OCI-LY1 (cell line): ENCODE data around the gene RAD51B.

Experiments
- H2AFZ ChIP-seq: fragments of 200-600 bp; sonication (generic), shearing (Covaris generic); 2 replicates; pipeline ENCODE4 v1.6.0; 2014; ENCODE audit warnings: antibody characterized with exemption, mild to moderate bottlenecking, low read length
- H3F3A ChIP-seq: fragments of 200-600 bp; sonication (generic), shearing (Covaris generic); 2 replicates; pipeline ENCODE4 v1.6.0; 2014; ENCODE audit warnings: mild to moderate bottlenecking, antibody characterized with exemption, low read length, moderate library complexity; ENCODE audit not compliant: insufficient read depth
- H3K27ac ChIP-seq: fragments of 200-600 bp; sonication (generic); 2 replicates; pipeline ENCODE4 v1.5.1; 2014; ENCODE audit warnings: low read length, mixed run types, mild to moderate bottlenecking, low read depth; ENCODE audit not compliant: poor library complexity, severe bottlenecking
- H3K27me3 ChIP-seq: fragments of 200-600 bp; sonication (generic); 2 replicates; pipeline ENCODE4 v1.6.0; 2014; ENCODE audit warnings: antibody characterized with exemption, mild to moderate bottlenecking, low read length, moderate library complexity; ENCODE audit not compliant: insufficient read depth
- H3K36me3 ChIP-seq: fragments of 200-600 bp; sonication (generic); 2 replicates; pipeline ENCODE4 v1.6.1; 2014; ENCODE audit warnings: mild to moderate bottlenecking, antibody characterized with exemption, low read length, moderate library complexity, mixed read lengths; ENCODE audit not compliant: insufficient read depth
- H3K4me1 ChIP-seq: fragments of 200-600 bp; sonication (generic); 2 replicates; pipeline ENCODE4 v1.5.1; 2014; ENCODE audit warnings: mild to moderate bottlenecking, low read length, moderate library complexity; ENCODE audit not compliant: insufficient read depth, severe bottlenecking
- H3K4me2 ChIP-seq: fragments of 200-600 bp; sonication (generic), shearing (Covaris generic); 2 replicates; pipeline ENCODE4 v1.6.1; 2014; ENCODE audit warnings: low read length
- H3K4me3 ChIP-seq: fragments of 200-600 bp; sonication (generic); 2 replicates; pipeline ENCODE4 v1.5.1; 2014; ENCODE audit warnings: low read length, low read depth, mild to moderate bottlenecking, mixed read lengths; ENCODE audit not compliant: poor library complexity, severe bottlenecking
- H3K79me2 ChIP-seq: fragments of 200-600 bp; shearing (Covaris generic); 2 replicates; pipeline ENCODE4 v1.6.1; 2016; ENCODE audit warnings: mixed run types, low read length, mixed read lengths; ENCODE audit not compliant: insufficient read depth
- H3K9ac ChIP-seq: fragments of 200-600 bp; sonication (generic), shearing (Covaris generic); 2 replicates; pipeline ENCODE4 v1.6.1; 2014; ENCODE audit warnings: mild to moderate bottlenecking, low read length, mixed read lengths
- H3K9me2 ChIP-seq: fragments of 200-600 bp; sonication (generic), shearing (Covaris generic); 2 replicates; pipeline ENCODE4 v1.6.1; 2014; ENCODE audit warnings: low read depth, mild to moderate bottlenecking, low read length, mixed read lengths
- H3K9me3 ChIP-seq: fragments of 200-600 bp; shearing (Covaris generic); 2 replicates; pipeline ENCODE4 v1.6.1; 2014; ENCODE audit warnings: low read length, mixed read lengths
- H4K20me1 ChIP-seq: fragments of 200-600 bp; sonication (generic), shearing (Covaris generic); 2 replicates; pipeline ENCODE4 v1.6.0; 2016; ENCODE audit warnings: mild to moderate bottlenecking, low read length; ENCODE audit not compliant: insufficient read depth
- CTCF ChIP-seq: fragments of 200-600 bp; sonication (generic), shearing (Covaris generic); IDR thresholded peaks from 2 replicates; pipeline ENCODE4 v1.5.1; 2017; ENCODE audit warnings: mild to moderate bottlenecking, antibody characterized with exemption, low read length, moderate library complexity, mixed read lengths
- EZH2 ChIP-seq: fragments of 200-600 bp; sonication (generic), shearing (Covaris generic); IDR thresholded peaks from 2 replicates; pipeline ENCODE4 v1.8.0; 2017; ENCODE audit warnings: borderline replicate concordance, mixed run types, mild to moderate bottlenecking, antibody characterized with exemption, low read length, moderate library complexity, mixed read lengths

Gene RAD51B

DNA sequence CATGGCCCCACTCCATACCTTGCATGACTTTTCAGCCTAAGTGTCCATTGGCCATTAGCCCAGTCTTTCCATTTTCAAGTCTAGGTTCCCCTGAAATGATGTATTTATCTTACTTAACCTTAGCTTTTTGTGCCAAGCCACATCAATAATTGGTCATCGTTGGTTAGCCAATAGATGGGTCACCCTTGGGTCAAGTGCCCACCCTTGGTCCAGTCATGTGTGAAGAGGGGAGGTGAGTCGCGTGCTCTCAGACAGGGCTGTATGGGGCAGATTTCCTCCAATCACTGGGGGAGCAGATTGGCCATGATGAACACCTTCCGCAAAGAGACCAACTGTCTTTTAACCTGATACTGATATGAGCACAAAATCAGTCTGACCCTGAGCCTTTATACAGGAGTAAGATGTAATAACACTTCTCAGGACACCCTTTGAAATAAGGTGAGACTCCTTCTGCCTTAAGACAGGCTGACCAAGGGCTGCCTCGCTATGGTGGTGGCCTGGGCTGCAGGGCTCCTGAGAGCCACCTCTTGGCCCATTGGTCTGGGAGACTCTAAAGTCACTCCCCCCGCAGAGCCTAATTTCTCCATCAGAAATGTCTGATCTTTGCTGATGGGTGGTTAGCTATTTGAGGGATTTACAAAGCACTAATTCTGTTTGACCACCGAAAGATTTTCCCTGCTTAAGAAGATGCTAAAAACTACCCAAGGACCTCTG is 830.1 kb downstream of the RAD51B start:
- no peaks in the 10 kb centered on the region for H4K20me1 ChIP-seq
- H3K9ac ChIP-seq, result no peak overlapping the region
- no peak overlapping the region for H3K27ac ChIP-seq
- no peaks in the 10 kb centered on the region for H3K36me3 ChIP-seq
- no peaks in the 10 kb centered on the region for H3K9me3 ChIP-seq
- H3K27me3 ChIP-seq, result no peaks in the 10 kb centered on the region
- TF ChIP-seq EZH2 (no peak), CTCF (no peak)
- H3K79me2 ChIP-seq, result no peaks in the 10 kb centered on the region
- no peaks in the 10 kb centered on the region for H3K9me2 ChIP-seq
- H3K4me3 ChIP-seq, result no peak overlapping the region
- H3K4me2 ChIP-seq, result no peak overlapping the region
- H3F3A ChIP-seq, result no peaks in the 10 kb centered on the region
- H2AFZ ChIP-seq, result no peak overlapping the region
- no peaks in the 10 kb centered on the region for H3K4me1 ChIP-seq

- Histone ChIP-seq H3K9ac (no peak overlapping the region), H4K20me1 (no peaks in the 10 kb centered on the region), H3K79me2 (no peaks in the 10 kb centered on the region), H3K9me3 (no peaks in the 10 kb centered on the region), H3K9me2 (no peaks in the 10 kb centered on the region), H3F3A (no peaks in the 10 kb centered on the region), H3K4me1 (no peaks in the 10 kb centered on the region), H2AFZ (no peak overlapping the region), H3K27ac (no peak overlapping the region), H3K36me3 (no peaks in the 10 kb centered on the region), H3K27me3 (no peaks in the 10 kb centered on the region), H3K4me2 (no peak overlapping the region), H3K4me3 (no peak overlapping the region)
- TF ChIP-seq EZH2, result no peak
- no peak for TF ChIP-seq CTCF
Observed at GRCh38 chr14:68650404-68650994, 830.9 kb downstream of the RAD51B start.

GRCh38 chr14:68651075-68651474 is 831.5 kb downstream of the RAD51B start:
- Histone ChIP-seq H3K27ac (no peak overlapping the region), H3K9ac (no peak overlapping the region), H3K4me2 (no peak overlapping the region), H2AFZ (no peak overlapping the region), H3K79me2 (no peaks in the 10 kb centered on the region), H3K9me2 (no peaks in the 10 kb centered on the region), H3K27me3 (no peaks in the 10 kb centered on the region), H4K20me1 (no peaks in the 10 kb centered on the region), H3F3A (no peaks in the 10 kb centered on the region), H3K4me3 (no peak overlapping the region), H3K9me3 (no peaks in the 10 kb centered on the region), H3K4me1 (no peaks in the 10 kb centered on the region), H3K36me3 (no peaks in the 10 kb centered on the region)
- no peak for TF ChIP-seq CTCF
- TF ChIP-seq EZH2, result no peak
